Measurements from ENCODE around the gene FSTL4. TPM values are rescaled to one million over a fixed set of nuclear protein-coding genes. Genes with fewer than 3 reads are reported as not detected.

Gene FSTL4
- polyA plus RNA-seq, 1 of the 3 experiments (the other 2 are of a cell fraction), result not detected

DNA sequence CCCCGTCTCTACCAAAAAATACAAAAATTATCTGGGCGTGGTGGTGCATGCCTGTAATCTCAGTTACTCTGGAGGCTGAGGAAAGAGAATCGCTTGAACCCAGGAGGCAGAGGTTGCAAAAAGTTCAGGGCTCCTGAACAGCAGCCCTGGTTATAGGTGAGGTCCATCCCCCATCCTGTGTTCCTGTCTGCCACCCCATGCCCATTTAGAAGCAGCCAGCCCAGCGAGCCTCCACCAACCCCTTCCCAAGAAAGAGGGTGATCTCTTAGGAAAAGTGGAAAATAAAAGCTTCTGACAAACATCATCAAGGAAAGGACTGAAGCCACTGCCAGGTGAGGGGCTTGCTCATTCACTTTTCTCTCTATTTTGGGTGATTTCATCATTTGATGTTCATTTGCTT is 55.8 kb downstream of the FSTL4 start:
- ChIA-PET CTCF (interaction anchor here (0.8 kb wide), 1 partner anchor 313 kb away, joined by 3 read pairs; no protein-coding TSS in a partner anchor), POLR2A (no interaction called here)
- TF ChIP-seq CHD2 (IDR thresholded peaks at IDR 0.05; ENCODE audit: low read length, partially characterized antibody) (no peak), EP300 (IDR thresholded peaks at IDR 0.05; ENCODE audit: borderline replicate concordance in 1 of 2, low read depth in 1 of 2, low read length in 1 of 2) (no peak), TCF12 (IDR thresholded peaks at IDR 0.05) (no peak), SMC3 (IDR thresholded peaks at IDR 0.05; ENCODE audit: low read depth, low read length) (no peak)
- TF ChIP-seq, protein P1, sequence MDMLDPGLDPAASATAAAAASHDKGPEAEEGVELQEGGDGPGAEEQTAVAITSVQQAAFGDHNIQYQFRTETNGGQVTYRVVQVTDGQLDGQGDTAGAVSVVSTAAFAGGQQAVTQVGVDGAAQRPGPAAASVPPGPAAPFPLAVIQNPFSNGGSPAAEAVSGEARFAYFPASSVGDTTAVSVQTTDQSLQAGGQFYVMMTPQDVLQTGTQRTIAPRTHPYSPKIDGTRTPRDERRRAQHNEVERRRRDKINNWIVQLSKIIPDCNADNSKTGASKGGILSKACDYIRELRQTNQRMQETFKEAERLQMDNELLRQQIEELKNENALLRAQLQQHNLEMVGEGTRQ (IDR thresholded peaks at IDR 0.05; ENCODE audit: borderline replicate concordance, low read depth, low read length), result no peak
- TF ChIP-seq, protein P2, sequence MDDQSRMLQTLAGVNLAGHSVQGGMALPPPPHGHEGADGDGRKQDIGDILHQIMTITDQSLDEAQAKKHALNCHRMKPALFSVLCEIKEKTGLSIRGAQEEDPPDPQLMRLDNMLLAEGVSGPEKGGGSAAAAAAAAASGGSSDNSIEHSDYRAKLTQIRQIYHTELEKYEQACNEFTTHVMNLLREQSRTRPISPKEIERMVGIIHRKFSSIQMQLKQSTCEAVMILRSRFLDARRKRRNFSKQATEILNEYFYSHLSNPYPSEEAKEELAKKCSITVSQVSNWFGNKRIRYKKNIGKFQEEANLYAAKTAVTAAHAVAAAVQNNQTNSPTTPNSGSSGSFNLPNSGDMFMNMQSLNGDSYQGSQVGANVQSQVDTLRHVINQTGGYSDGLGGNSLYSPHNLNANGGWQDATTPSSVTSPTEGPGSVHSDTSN (IDR thresholded peaks at IDR 0.05), result no peak
- TF ChIP-seq, protein P3, sequence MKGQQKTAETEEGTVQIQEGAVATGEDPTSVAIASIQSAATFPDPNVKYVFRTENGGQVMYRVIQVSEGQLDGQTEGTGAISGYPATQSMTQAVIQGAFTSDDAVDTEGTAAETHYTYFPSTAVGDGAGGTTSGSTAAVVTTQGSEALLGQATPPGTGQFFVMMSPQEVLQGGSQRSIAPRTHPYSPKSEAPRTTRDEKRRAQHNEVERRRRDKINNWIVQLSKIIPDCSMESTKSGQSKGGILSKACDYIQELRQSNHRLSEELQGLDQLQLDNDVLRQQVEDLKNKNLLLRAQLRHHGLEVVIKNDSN (IDR thresholded peaks at IDR 0.05; ENCODE audit: borderline replicate concordance, low read depth), result no peak
- no peaks in the 10 kb centered on the region for H3K36me3 ChIP-seq (replicated peaks in 1 of 2; ENCODE audit: control insufficient read depth in 1 of 2, insufficient read depth in 2 of 2, low read length in 1 of 2)
- H3K79me2 ChIP-seq (ENCODE audit: insufficient read depth), result no peaks in the 10 kb centered on the region
- H3K4me2 ChIP-seq, result no peak overlapping the region
- H3K27me3 ChIP-seq (ENCODE audit: insufficient read depth), result no peaks in the 10 kb centered on the region
- no peaks in the 10 kb centered on the region for H4K20me1 ChIP-seq (ENCODE audit: insufficient read depth)
- H3K9me3 ChIP-seq, result no peaks in the 10 kb centered on the region
- H3K4me3 ChIP-seq (ENCODE audit: low read depth in 2 of 2, low read length in 1 of 2), result no peak overlapping the region
- no peaks in the 10 kb centered on the region for H3F3A ChIP-seq (replicated peaks; ENCODE audit: insufficient read depth)
- H3K4me1 ChIP-seq (ENCODE audit: control insufficient read depth in 1 of 2, insufficient read depth in 2 of 2, low read depth in 1 of 2, low read length in 1 of 2), result peaks cover 0 to 12% of the 10 kb centered on the region in 2 experiments; a peak in 1 of 4 replicates
- no peak overlapping the region for H3K9ac ChIP-seq
- no peak overlapping the region for H2AFZ ChIP-seq (ENCODE audit: low read depth)
- no peak overlapping the region for H3K27ac ChIP-seq (ENCODE audit: low read depth in 2 of 2, low read length in 1 of 2)
- no peaks in the 10 kb centered on the region for H3K9me2 ChIP-seq
- no peak for DNase-seq
- WGBS (ENCODE audit: low lambda C conversion rate), result 48% methylated on average over 4 of the region's 4 CpGs

DNA sequence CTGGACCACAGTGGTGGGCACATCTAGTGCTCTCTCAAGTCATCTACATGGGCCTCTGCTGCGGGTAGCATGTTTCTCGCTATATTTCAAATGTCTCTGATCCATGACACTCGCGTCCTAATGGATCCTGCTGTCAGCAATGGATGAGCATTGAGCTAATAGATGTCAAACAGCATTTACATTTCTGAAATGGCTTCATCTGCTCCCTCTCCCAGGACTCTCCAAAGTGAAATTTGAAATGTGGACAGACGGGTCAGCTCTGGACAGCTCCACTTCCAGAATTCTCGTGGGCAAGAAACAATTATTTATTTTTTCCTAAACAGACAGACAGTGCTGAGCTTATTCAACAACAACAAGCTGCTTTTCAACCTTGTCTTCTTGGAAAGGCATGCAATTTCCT is 58.1 kb downstream of the FSTL4 start:
- no peak overlapping the region for H3K27ac ChIP-seq (ENCODE audit: low read depth in 2 of 2, low read length in 1 of 2)
- ChIA-PET CTCF (interaction anchor here (0.8 to 1.2 kb wide), 2 partner anchors 56 to 313 kb away, joined by 3 read pairs; no protein-coding TSS in a partner anchor), POLR2A (no interaction called here)
- no peak overlapping the region for H3K9ac ChIP-seq
- TF ChIP-seq GATA2 (CRISPR knock-in tag; IDR thresholded peaks at IDR 0.05), result no peak
- no peak for TF ChIP-seq YY1 (IDR thresholded peaks at IDR 0.05; ENCODE audit: low read depth)
- TF ChIP-seq, protein P4, sequence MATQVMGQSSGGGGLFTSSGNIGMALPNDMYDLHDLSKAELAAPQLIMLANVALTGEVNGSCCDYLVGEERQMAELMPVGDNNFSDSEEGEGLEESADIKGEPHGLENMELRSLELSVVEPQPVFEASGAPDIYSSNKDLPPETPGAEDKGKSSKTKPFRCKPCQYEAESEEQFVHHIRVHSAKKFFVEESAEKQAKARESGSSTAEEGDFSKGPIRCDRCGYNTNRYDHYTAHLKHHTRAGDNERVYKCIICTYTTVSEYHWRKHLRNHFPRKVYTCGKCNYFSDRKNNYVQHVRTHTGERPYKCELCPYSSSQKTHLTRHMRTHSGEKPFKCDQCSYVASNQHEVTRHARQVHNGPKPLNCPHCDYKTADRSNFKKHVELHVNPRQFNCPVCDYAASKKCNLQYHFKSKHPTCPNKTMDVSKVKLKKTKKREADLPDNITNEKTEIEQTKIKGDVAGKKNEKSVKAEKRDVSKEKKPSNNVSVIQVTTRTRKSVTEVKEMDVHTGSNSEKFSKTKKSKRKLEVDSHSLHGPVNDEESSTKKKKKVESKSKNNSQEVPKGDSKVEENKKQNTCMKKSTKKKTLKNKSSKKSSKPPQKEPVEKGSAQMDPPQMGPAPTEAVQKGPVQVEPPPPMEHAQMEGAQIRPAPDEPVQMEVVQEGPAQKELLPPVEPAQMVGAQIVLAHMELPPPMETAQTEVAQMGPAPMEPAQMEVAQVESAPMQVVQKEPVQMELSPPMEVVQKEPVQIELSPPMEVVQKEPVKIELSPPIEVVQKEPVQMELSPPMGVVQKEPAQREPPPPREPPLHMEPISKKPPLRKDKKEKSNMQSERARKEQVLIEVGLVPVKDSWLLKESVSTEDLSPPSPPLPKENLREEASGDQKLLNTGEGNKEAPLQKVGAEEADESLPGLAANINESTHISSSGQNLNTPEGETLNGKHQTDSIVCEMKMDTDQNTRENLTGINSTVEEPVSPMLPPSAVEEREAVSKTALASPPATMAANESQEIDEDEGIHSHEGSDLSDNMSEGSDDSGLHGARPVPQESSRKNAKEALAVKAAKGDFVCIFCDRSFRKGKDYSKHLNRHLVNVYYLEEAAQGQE (IDR thresholded peaks at IDR 0.05; ENCODE audit: low read depth, low read length), result peak; percentile 24; the same call in 1 of the 2 replicates
- TF ChIP-seq TEAD4 (IDR thresholded peaks at IDR 0.05; ENCODE audit: borderline replicate concordance, insufficient read depth), result no peak
- TF ChIP-seq TCF12 (IDR thresholded peaks at IDR 0.05), result no peak
- no peak for TF ChIP-seq POLR2AphosphoS5 (IDR thresholded peaks at IDR 0.05; ENCODE audit: low read depth, low read length)
- no peak for TF ChIP-seq TAF1 (IDR thresholded peaks at IDR 0.05; ENCODE audit: borderline replicate concordance, low read depth, low read length)
- no peak for TF ChIP-seq SMC3 (IDR thresholded peaks at IDR 0.05; ENCODE audit: low read depth, low read length)
- TF ChIP-seq, protein P2 (IDR thresholded peaks at IDR 0.05), result no peak
- no peaks in the 10 kb centered on the region for H4K20me1 ChIP-seq (ENCODE audit: insufficient read depth)
- H3K36me3 ChIP-seq (replicated peaks in 1 of 2; ENCODE audit: control insufficient read depth in 1 of 2, insufficient read depth in 2 of 2, low read length in 1 of 2), result no peaks in the 10 kb centered on the region
- 52% methylated on average over 6 of the region's 6 CpGs for WGBS (ENCODE audit: low lambda C conversion rate)
- no peak overlapping the region for H2AFZ ChIP-seq (ENCODE audit: low read depth)
- no peak overlapping the region for H3K4me3 ChIP-seq (ENCODE audit: low read depth in 2 of 2, low read length in 1 of 2)
- no peaks in the 10 kb centered on the region for H3K9me2 ChIP-seq
- no peak overlapping the region for H3K4me2 ChIP-seq
- peaks cover 0 to 9% of the 10 kb centered on the region in 2 experiments; a peak in 1 of 4 replicates for H3K4me1 ChIP-seq (ENCODE audit: control insufficient read depth in 1 of 2, insufficient read depth in 2 of 2, low read depth in 1 of 2, low read length in 1 of 2)
- H3K79me2 ChIP-seq (ENCODE audit: insufficient read depth), result no peaks in the 10 kb centered on the region
- no peaks in the 10 kb centered on the region for H3K9me3 ChIP-seq
- no peak for DNase-seq
- no peaks in the 10 kb centered on the region for H3K27me3 ChIP-seq (ENCODE audit: insufficient read depth)
- no peaks in the 10 kb centered on the region for H3F3A ChIP-seq (replicated peaks; ENCODE audit: insufficient read depth)

Measured in SK-N-SH (cell line).